H9 (cell line): ENCODE results near the gene ABHD5. TPM values are rescaled to one million over a fixed set of nuclear protein-coding genes. Genes with fewer than 3 reads are reported as not detected.
A peak's percentile ranks its signal among the peaks of the same experiment; 100 is the strongest.

ENCODE experiments used
- DNase-seq: peaks from one replicate; pipeline ENCODE4 v3.0.0-alpha.2; 2017
- H2AFZ ChIP-seq: one replicate; pipeline ENCODE4 v1.6.1; 2013; ENCODE audit warnings: mild to moderate bottlenecking, low read length, control low read depth, moderate library complexity
- H2AK5ac ChIP-seq: 2 replicates; pipeline ENCODE4 v1.6.1; 2013; ENCODE audit warnings: low read length, control low read depth, mixed read lengths; ENCODE audit not compliant: insufficient read length
- H2BK120ac ChIP-seq: one replicate; pipeline ENCODE4 v1.6.1; 2013; ENCODE audit warnings: low read depth, mild to moderate bottlenecking, low read length, control low read depth, inconsistent platforms; ENCODE audit not compliant: poor library complexity, severe bottlenecking
- H2BK12ac ChIP-seq: 2 replicates; pipeline ENCODE4 v1.6.1; 2013; ENCODE audit warnings: low read length, control low read depth, mixed read lengths, low read depth; ENCODE audit not compliant: insufficient read length
- H2BK15ac ChIP-seq: 2 replicates; pipeline ENCODE4 v1.6.1; 2013; ENCODE audit warnings: low read depth, low read length, control low read depth
- H2BK20ac ChIP-seq: one replicate; pipeline ENCODE4 v1.6.1; 2013; ENCODE audit warnings: low read depth, mild to moderate bottlenecking, low read length, control low read depth, inconsistent platforms; ENCODE audit not compliant: poor library complexity, severe bottlenecking
- H2BK5ac ChIP-seq: 2 replicates; pipeline ENCODE4 v1.6.1; 2013; ENCODE audit warnings: low read length, control low read depth, mixed read lengths; ENCODE audit not compliant: insufficient read length
- H3K14ac ChIP-seq: 2 replicates; pipeline ENCODE4 v1.6.1; 2013; ENCODE audit warnings: low read length, control low read depth; ENCODE audit not compliant: insufficient read depth
- H3K18ac ChIP-seq: 2 replicates; pipeline ENCODE4 v1.6.1; 2013; ENCODE audit warnings: low read depth, mild to moderate bottlenecking, mixed read lengths, low read length, control low read depth; ENCODE audit not compliant: insufficient read length
- H3K23ac ChIP-seq: 2 replicates; pipeline ENCODE4 v1.6.1; 2013; ENCODE audit warnings: low read length, control low read depth, mixed read lengths, low read depth; ENCODE audit not compliant: insufficient read length
- H3K23me2 ChIP-seq: 2 replicates; pipeline ENCODE4 v1.6.1; 2013; ENCODE audit warnings: low read depth, mild to moderate bottlenecking, mixed read lengths, low read length, control low read depth; ENCODE audit not compliant: insufficient read length, poor library complexity, severe bottlenecking
- H3K27ac ChIP-seq: 2 replicates; pipeline ENCODE4 v1.5.1; 2013; ENCODE audit warnings: low read length, control low read depth, mixed read lengths, low read depth; ENCODE audit not compliant: insufficient read length
- H3K27me3 ChIP-seq: 2 replicates; pipeline ENCODE4 v1.6.1; 2013; ENCODE audit warnings: low read length, control low read depth, inconsistent platforms; ENCODE audit not compliant: insufficient read depth
- H3K4ac ChIP-seq: 2 replicates; pipeline ENCODE4 v1.6.1; 2013; ENCODE audit warnings: low read depth, mild to moderate bottlenecking, control low read depth, inconsistent platforms, low read length, moderate library complexity
- H3K4me1 ChIP-seq: 2 replicates; pipeline ENCODE4 v1.6.1; 2013; ENCODE audit warnings: low read length, control low read depth, inconsistent platforms; ENCODE audit not compliant: insufficient read depth
- H3K4me2 ChIP-seq: 2 replicates; pipeline ENCODE4 v1.6.1; 2013; ENCODE audit warnings: low read length, control low read depth, mixed read lengths; ENCODE audit not compliant: insufficient read length, insufficient read depth
- H3K56ac ChIP-seq: 2 replicates; pipeline ENCODE4 v1.6.1; 2013; ENCODE audit warnings: low read depth, mild to moderate bottlenecking, mixed read lengths, low read length, control low read depth; ENCODE audit not compliant: insufficient read length
- H3K79me1 ChIP-seq: 2 replicates; pipeline ENCODE4 v1.6.1; 2013; ENCODE audit warnings: low read depth, mild to moderate bottlenecking, moderate library complexity, low read length, control low read depth, inconsistent platforms; ENCODE audit not compliant: insufficient read depth, poor library complexity, severe bottlenecking
- H3K79me2 ChIP-seq: 2 replicates; pipeline ENCODE4 v1.6.1; 2013; ENCODE audit warnings: low read length, control low read depth, inconsistent platforms; ENCODE audit not compliant: insufficient read depth
- H3K9ac ChIP-seq: 2 replicates; pipeline ENCODE4 v1.6.1; 2013; ENCODE audit warnings: low read length, control low read depth, mixed read lengths; ENCODE audit not compliant: insufficient read length; ENCODE audit errors: extremely low read depth
- H3K9me3 ChIP-seq: one replicate; pipeline ENCODE4 v1.6.1; 2013; ENCODE audit warnings: low read depth, low read length, inconsistent platforms; ENCODE audit not compliant: control insufficient read depth
- H3T11ph ChIP-seq: one replicate; pipeline ENCODE4 v1.6.1; 2013; ENCODE audit warnings: mild to moderate bottlenecking, low read length, control low read depth, inconsistent platforms
- H4K20me1 ChIP-seq: one replicate; pipeline ENCODE4 v1.6.1; 2013; ENCODE audit not compliant: control insufficient read depth, insufficient read length, insufficient read depth
- H4K5ac ChIP-seq: 2 replicates; pipeline ENCODE4 v1.6.1; 2013; ENCODE audit warnings: low read depth, mild to moderate bottlenecking, mixed read lengths, low read length, control low read depth; ENCODE audit not compliant: insufficient read length
- H4K8ac ChIP-seq: replicated peaks from 2 replicates; pipeline ENCODE4 v1.6.1; 2013; ENCODE audit warnings: low read length, control low read depth, mixed read lengths, low read depth; ENCODE audit not compliant: insufficient read length
- H4K91ac ChIP-seq: 2 replicates; pipeline ENCODE4 v1.6.1; 2013; ENCODE audit warnings: low read depth, mild to moderate bottlenecking, moderate library complexity, mixed read lengths, low read length, control low read depth; ENCODE audit not compliant: insufficient read length
- H3K27ac Mint-ChIP-seq, 3 experiments: 2 replicates in 2 of 3; 3 replicates in 1 of 3; pipeline ENCODE4 v1.8.0; 2020 to 2021; ENCODE audit warnings: mixed read lengths in 3 of 3, mild to moderate bottlenecking in 1 of 3, moderate library complexity in 1 of 3
- H3K27me3 Mint-ChIP-seq: 2 replicates; pipeline ENCODE4 v1.8.0; 2021; ENCODE audit warnings: low read depth, mild to moderate bottlenecking, moderate library complexity, mixed read lengths
- H3K36me3 Mint-ChIP-seq, 3 experiments: 2 replicates in 2 of 3; 3 replicates in 1 of 3; pipeline ENCODE4 v1.8.0; 2020 to 2021; ENCODE audit warnings: low read depth in 3 of 3, mixed read lengths in 3 of 3; ENCODE audit not compliant: insufficient read depth in 1 of 3
- H3K4me1 Mint-ChIP-seq, 2 experiments: 2 replicates each; pipeline ENCODE4 v1.8.0; 2020; ENCODE audit warnings: mixed read lengths in 2 of 2
- H3K4me3 Mint-ChIP-seq, 2 experiments: 2 replicates in 1 of 2; 3 replicates in 1 of 2; pipeline ENCODE4 v1.8.0; 2020 to 2021; ENCODE audit warnings: mild to moderate bottlenecking in 2 of 2, mixed read lengths in 2 of 2, moderate library complexity in 1 of 2
- H3K9me3 Mint-ChIP-seq, 2 experiments: 2 replicates in 1 of 2; 3 replicates in 1 of 2; pipeline ENCODE4 v1.8.0; 2020; ENCODE audit warnings: mild to moderate bottlenecking in 2 of 2, mixed read lengths in 2 of 2, moderate library complexity in 1 of 2
- CTCF ChIP-seq: fragments of 200-600 bp; sonication (generic); conservative IDR thresholded peaks from 3 replicates; pipeline ENCODE4 v1.8.0; 2021; ENCODE audit warnings: antibody characterized with exemption, mild to moderate bottlenecking
- WGBS: extraction: QIAGEN DNeasy Blood & Tissue Kit; methylation state at CpG from one replicate; pipeline ENCODE4 v1.1.7; 2013; ENCODE audit warnings: missing lambda C conversion rate, low lambda C conversion rate, mixed read lengths; ENCODE audit not compliant: insufficient read length; ENCODE audit errors: extremely low coverage; 5-methylcytosine and 5-hydroxymethylcytosine counted together
- total RNA-seq: library from RNA; stranded (reverse); gene quantifications from 2 replicates; pipeline ENCODE4 v1.2.1, GENCODE V29; 2021

ABHD5 gene
- total RNA-seq, 1 experiment from 2014 or later = 13.1 TPM

GRCh38 chr3:43727930-43728329 is 37.2 kb downstream of the ABHD5 start:
- DNase-seq = no peak
- H3K4ac ChIP-seq = no peak overlapping the region
- Mint-ChIP-seq H3K9me3 (no peaks in the 10 kb centered on the region), H3K4me1 (peaks cover 7 to 17% of the 10 kb centered on the region in 2 experiments), H3K27me3 (no peaks in the 10 kb centered on the region; the same call in 1 of the 2 replicates), H3K36me3 (peaks cover 0 to 4% (median 2%) of the 10 kb centered on the region in 3 experiments; a peak in 4 of 7 replicates), H3K27ac (peak overlapping the region in 1 of 3 experiments; percentile 13; a peak in 1 of 7 replicates), H3K4me3 (no peak overlapping the region)
- no peaks in the 10 kb centered on the region for H3K79me1 ChIP-seq
- no peak overlapping the region for H3K18ac ChIP-seq
- H3K56ac ChIP-seq = no peak overlapping the region
- H3T11ph ChIP-seq = no peak overlapping the region
- no peak overlapping the region for H2BK5ac ChIP-seq
- no peaks in the 10 kb centered on the region for H3K9me3 ChIP-seq
- no peaks in the 10 kb centered on the region for H3K79me2 ChIP-seq
- TF ChIP-seq CTCF = no peak
- H3K23ac ChIP-seq = no peak overlapping the region
- no peak overlapping the region for H2AFZ ChIP-seq
- H4K5ac ChIP-seq = no peak overlapping the region
- H3K27ac ChIP-seq = no peak overlapping the region
- peaks cover 5% of the 10 kb centered on the region; the same call in 1 of the 2 replicates for H3K4me1 ChIP-seq
- no peak overlapping the region for H4K91ac ChIP-seq
- no peak overlapping the region for H2BK120ac ChIP-seq
- no peak overlapping the region for H2BK12ac ChIP-seq
- no peak overlapping the region for H3K4me2 ChIP-seq
- no peak overlapping the region for H3K14ac ChIP-seq
- no peak overlapping the region for H2BK15ac ChIP-seq
- no peaks in the 10 kb centered on the region for H3K27me3 ChIP-seq
- no peak overlapping the region for H2BK20ac ChIP-seq
- H2AK5ac ChIP-seq = no peak overlapping the region
- WGBS = no CpG with 5 or more reads among the region's 3 CpGs
- H3K9ac ChIP-seq = no peak overlapping the region
- no peaks in the 10 kb centered on the region for H4K20me1 ChIP-seq
- no peak overlapping the region for H4K8ac ChIP-seq
- no peaks in the 10 kb centered on the region for H3K23me2 ChIP-seq
